Measurements from ENCODE around the gene EIF4B.

Gene EIF4B

GRCh38 chr12:53050426-53051057, 44.3 kb downstream of the EIF4B start:
- TF ChIP-seq CREB5 (CRISPR knock-in tag; IDR thresholded peaks at IDR 0.05; ENCODE audit: low read depth), result no peak
- no peak for TF ChIP-seq POU6F1 (CRISPR knock-in tag; IDR thresholded peaks at IDR 0.05; ENCODE audit: borderline replicate concordance, low read depth)
- TF ChIP-seq ESRRG (CRISPR knock-in tag; IDR thresholded peaks at IDR 0.05), result no peak
- TF ChIP-seq GLIS3 (CRISPR knock-in tag; IDR thresholded peaks at IDR 0.05), result no peak
- no peak for TF ChIP-seq SNAI2 (CRISPR knock-in tag; IDR thresholded peaks at IDR 0.05)
- no peak for TF ChIP-seq RARB (CRISPR knock-in tag; IDR thresholded peaks at IDR 0.05)
- no peak for TF ChIP-seq ZNF70 (CRISPR knock-in tag; IDR thresholded peaks at IDR 0.05)
- no peak for TF ChIP-seq TCF4 (CRISPR knock-in tag; IDR thresholded peaks at IDR 0.05; ENCODE audit: borderline replicate concordance)
- TF ChIP-seq OSR1 (CRISPR knock-in tag; IDR thresholded peaks at IDR 0.05), result no peak
- no peak for TF ChIP-seq ZFP3 (CRISPR knock-in tag; IDR thresholded peaks at IDR 0.05)
- no peak for TF ChIP-seq ZNF565 (CRISPR knock-in tag; conservative IDR thresholded peaks at IDR 0.05; ENCODE audit: low read depth)
- TF ChIP-seq PATZ1 (CRISPR knock-in tag; IDR thresholded peaks at IDR 0.05; ENCODE audit: borderline replicate concordance), result no peak
- TF ChIP-seq ZFP30 (CRISPR knock-in tag; IDR thresholded peaks at IDR 0.05), result no peak
- no peak for TF ChIP-seq ISL1 (CRISPR knock-in tag; IDR thresholded peaks at IDR 0.05)
- TF ChIP-seq TSHZ2 (CRISPR knock-in tag; IDR thresholded peaks at IDR 0.05), result no peak
- TF ChIP-seq ARNTL (CRISPR knock-in tag; IDR thresholded peaks at IDR 0.05; ENCODE audit: borderline replicate concordance, low read depth), result no peak
- no peak for ATAC-seq

- ATAC-seq, result no peak
- TF ChIP-seq BACH2 (CRISPR knock-in tag; IDR thresholded peaks at IDR 0.05; ENCODE audit: borderline replicate concordance), result no peak
- TF ChIP-seq TOX (CRISPR knock-in tag; IDR thresholded peaks at IDR 0.05; ENCODE audit: borderline replicate concordance), result no peak
- no peak for TF ChIP-seq ZFP3 (CRISPR knock-in tag; IDR thresholded peaks at IDR 0.05)
- TF ChIP-seq ZC3H10 (CRISPR knock-in tag; IDR thresholded peaks at IDR 0.05), result no peak
- no peak for TF ChIP-seq SNAI2 (CRISPR knock-in tag; IDR thresholded peaks at IDR 0.05)
- TF ChIP-seq GLIS3 (CRISPR knock-in tag; IDR thresholded peaks at IDR 0.05), result no peak
- no peak for TF ChIP-seq CREB5 (CRISPR knock-in tag; IDR thresholded peaks at IDR 0.05; ENCODE audit: low read depth)
- no peak for TF ChIP-seq TSHZ2 (CRISPR knock-in tag; IDR thresholded peaks at IDR 0.05)
- TF ChIP-seq OSR1 (CRISPR knock-in tag; IDR thresholded peaks at IDR 0.05), result no peak
- TF ChIP-seq ESRRG (CRISPR knock-in tag; IDR thresholded peaks at IDR 0.05), result no peak
- TF ChIP-seq ZFP30 (CRISPR knock-in tag; IDR thresholded peaks at IDR 0.05), result no peak
- no peak for TF ChIP-seq ARNTL (CRISPR knock-in tag; IDR thresholded peaks at IDR 0.05; ENCODE audit: borderline replicate concordance, low read depth)
- no peak for TF ChIP-seq ZNF565 (CRISPR knock-in tag; conservative IDR thresholded peaks at IDR 0.05; ENCODE audit: low read depth)
- no peak for TF ChIP-seq ZNF70 (CRISPR knock-in tag; IDR thresholded peaks at IDR 0.05)
Observed at GRCh38 chr12:53051058-53051880, 45.0 kb downstream of the EIF4B start.

Data from SK-N-SH treated with all-trans-retinoic acid at 6 μM for 48 hours (cell line).